Measurements from ENCODE around the gene C1GALT1.
"Not testable (repeated sequence)": the region's sequence is repeated elsewhere in the genome, so short reads cannot be mapped to it uniquely, and the experiment has no call there.

The C1GALT1 gene

DNA sequence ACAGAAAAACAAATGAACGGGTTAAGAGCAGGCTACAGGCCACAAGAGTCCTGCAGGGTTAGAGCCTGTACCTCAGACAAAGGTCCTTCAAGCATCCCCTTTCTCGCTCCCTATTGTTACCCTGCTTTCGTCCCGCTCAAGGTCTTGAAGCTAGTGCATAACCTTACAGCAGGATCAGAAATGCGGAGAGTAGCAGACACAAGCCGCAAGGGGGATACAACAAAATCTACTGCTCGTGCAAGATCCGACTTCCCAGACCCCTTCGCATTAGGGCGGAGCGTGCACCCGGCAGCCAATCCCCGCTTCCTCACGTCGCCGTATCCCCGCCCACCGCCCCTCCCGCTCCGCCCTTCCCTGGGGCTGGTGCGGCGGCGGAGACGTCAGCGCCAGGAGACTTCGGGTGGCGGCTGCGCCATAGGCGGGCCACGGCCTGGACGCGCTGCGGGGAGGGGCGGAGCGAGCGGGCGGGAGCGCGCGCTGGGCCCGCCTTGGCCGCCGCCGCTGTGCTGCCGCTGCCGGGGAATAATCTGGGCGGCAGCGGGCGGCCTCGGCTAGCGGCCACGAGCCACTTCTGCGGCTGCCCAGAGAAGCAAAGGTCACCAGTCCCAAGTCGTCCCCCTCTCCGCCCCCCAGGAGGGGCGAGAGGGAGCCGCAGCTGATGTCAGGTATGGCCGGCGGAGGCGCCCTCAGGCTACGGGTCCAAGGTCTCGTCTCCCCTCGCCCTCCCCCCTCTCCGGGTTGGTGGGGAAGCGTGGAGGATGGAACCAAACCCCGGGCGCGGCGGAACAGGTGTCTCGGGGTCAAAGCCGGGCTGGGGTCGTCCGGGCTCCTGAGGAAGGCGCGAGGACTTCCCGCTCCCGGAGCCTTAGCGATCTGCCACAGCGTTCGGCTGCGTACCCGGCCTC lies at the start of gene C1GALT1:
TSS of gene C1GALT1 (plus strand) at position 389 of the 905 bp plus-strand sequence. CDS start 51,776 bp downstream, outside the sequence.
- peak; percentile 45 for TF ChIP-seq CTCF (conservative IDR thresholded peaks at IDR 0.05; ENCODE audit: control insufficient read depth, insufficient read depth, low read depth, low read length)
- peak; percentile 95 for DNase-seq (ENCODE audit: low read depth)
- peak within 1 kb of the TSS; percentile 85 for H3K4me3 ChIP-seq (ENCODE audit: control insufficient read depth, low read depth, low read length)

DNA sequence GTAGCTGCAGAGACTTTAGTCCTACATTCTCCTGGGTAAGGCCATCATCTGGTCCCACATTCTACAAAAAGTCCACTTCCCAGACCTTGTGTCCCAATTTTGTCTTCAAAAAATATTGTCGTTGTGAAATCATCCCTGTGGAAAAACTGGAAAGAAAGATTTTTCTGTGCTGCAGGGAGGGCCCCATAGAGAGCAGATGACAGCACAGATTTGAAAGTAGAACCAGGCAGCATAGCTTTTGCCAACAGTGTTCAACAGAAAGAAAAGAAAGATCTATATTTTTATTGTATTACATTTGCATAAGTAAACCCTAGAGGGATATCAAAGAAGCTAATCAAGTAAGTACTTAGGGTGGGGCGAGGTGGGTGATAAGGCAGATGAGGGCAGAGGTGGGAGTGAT lies 48.3 kb upstream of the C1GALT1 start:
- TF ChIP-seq CTCF (conservative IDR thresholded peaks at IDR 0.05; ENCODE audit: control insufficient read depth, insufficient read depth, low read depth, low read length), result no peak
- DNase-seq (ENCODE audit: low read depth), result no peak
- H3K4me3 ChIP-seq (ENCODE audit: control insufficient read depth, low read depth, low read length), result no peak overlapping the region

DNA sequence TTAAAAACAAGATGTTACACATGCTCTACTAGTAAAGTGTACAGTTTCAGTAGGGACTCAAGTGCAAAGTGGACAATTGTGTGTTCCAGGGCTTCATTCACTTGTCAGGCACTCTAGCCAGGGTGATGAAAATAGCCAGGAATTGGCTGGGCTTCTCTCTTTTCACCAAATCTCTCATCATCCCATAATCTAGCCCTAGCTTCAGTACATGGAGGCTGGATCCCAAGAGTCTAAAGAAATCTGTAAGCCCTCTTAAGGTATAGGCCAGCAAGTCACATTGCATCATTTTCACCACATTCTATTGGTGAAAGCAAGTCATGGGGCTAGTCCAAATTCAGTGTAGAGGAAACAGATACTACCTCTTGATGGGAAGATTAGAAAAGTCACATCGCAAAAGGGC lies 47.3 kb upstream of the C1GALT1 start:
- no peak overlapping the region for H3K4me3 ChIP-seq (ENCODE audit: control insufficient read depth, low read depth, low read length)
- TF ChIP-seq CTCF (conservative IDR thresholded peaks at IDR 0.05; ENCODE audit: control insufficient read depth, insufficient read depth, low read depth, low read length), result no peak
- no peak for DNase-seq (ENCODE audit: low read depth)

- DNase-seq (ENCODE audit: low read depth); H3K4me3 ChIP-seq (ENCODE audit: control insufficient read depth, low read depth, low read length): not testable (repeated sequence)
Measured at GRCh38 chr7:7135924-7136323, 46.4 kb upstream of the C1GALT1 start.

GRCh38 chr7:7136466-7137381 lies 45.6 kb upstream of the C1GALT1 start:
- DNase-seq (ENCODE audit: low read depth), result peak; percentile 25
- no peak overlapping the region for H3K4me3 ChIP-seq (ENCODE audit: control insufficient read depth, low read depth, low read length)
- TF ChIP-seq CTCF (conservative IDR thresholded peaks at IDR 0.05; ENCODE audit: control insufficient read depth, insufficient read depth, low read depth, low read length), result no peak

- H3K4me3 ChIP-seq (ENCODE audit: control insufficient read depth, low read depth, low read length), result no peak overlapping the region
- no peak for DNase-seq (ENCODE audit: low read depth)
- no peak for TF ChIP-seq CTCF (conservative IDR thresholded peaks at IDR 0.05; ENCODE audit: control insufficient read depth, insufficient read depth, low read depth, low read length)
Measured at GRCh38 chr7:7138897-7139296, 43.4 kb upstream of the C1GALT1 start.

DNA sequence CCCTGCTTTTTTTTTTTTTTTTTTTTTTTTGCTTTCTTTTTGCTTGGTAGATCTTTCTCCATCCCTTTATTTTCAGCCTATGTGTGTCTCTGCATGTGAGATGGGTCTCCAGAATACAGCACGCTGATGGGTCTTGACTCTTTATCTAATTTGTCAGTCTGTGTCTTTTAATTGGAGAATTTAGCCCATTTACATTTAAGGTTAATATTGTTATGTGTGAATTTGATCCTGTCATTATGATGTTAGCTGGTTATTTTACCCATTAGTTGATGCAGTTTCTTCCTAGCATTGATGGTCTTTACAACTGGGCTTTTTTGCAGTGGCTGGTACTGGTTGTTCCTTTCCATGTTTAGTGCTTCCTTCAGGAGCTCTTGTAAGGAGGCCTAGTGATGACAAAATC lies 38.9 kb upstream of the C1GALT1 start:
- H3K4me3 ChIP-seq (ENCODE audit: control insufficient read depth, low read depth, low read length); DNase-seq (ENCODE audit: low read depth): not testable (repeated sequence)

DNA sequence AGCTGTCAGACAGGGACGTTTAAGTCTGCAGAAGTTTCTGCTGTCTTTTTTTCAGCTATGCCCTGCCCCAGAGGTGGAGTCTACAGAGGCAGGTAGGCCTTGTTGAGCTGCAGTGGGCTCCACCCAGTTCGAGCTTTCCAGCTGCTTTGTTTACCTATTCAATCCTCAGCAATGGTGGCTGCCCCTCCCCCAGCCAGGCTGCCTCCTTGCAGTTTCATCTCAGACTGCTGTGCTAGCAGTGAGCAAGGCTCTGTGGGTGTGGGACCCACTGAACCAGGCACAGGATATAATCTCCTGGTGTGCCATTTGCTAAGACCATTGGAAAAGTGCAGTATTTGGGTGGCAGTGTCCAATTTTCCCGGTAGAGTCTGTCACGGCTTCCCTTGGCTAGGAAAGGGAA lies 37.2 kb upstream of the C1GALT1 start:
- not testable (repeated sequence) for DNase-seq (ENCODE audit: low read depth); H3K4me3 ChIP-seq (ENCODE audit: control insufficient read depth, low read depth, low read length)
